GM12801 (cell line): ENCODE measurements around the gene TGFBR3.

Experiments
- TF ChIP-seq, protein P1 (sequence below): IDR thresholded peaks from one replicate; pipeline ENCODE4 v1.5.1; 2011; ENCODE audit warnings: control low read depth; ENCODE audit not compliant: insufficient read length; ENCODE audit errors: extremely low read depth

Gene TGFBR3

DNA sequence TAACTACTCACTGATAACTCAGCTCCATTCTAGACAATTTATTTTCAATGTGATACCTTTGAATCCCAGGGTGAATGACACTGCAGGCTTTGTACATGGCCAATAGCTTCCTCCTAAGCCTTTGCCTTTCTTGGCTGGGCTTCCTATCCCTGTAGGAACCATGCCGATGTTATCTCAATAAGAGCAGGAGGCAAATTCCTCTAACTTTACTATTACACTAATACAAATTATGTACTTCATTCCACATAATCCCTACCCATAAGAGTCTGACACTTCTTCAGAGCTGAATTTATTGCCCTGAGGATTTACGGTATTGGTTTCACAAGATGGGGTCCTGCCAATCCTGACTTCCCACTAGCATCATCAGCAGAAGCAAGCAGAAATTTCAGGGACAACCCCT is 14.0 kb downstream of the TGFBR3 start:
- TF ChIP-seq, protein P1, sequence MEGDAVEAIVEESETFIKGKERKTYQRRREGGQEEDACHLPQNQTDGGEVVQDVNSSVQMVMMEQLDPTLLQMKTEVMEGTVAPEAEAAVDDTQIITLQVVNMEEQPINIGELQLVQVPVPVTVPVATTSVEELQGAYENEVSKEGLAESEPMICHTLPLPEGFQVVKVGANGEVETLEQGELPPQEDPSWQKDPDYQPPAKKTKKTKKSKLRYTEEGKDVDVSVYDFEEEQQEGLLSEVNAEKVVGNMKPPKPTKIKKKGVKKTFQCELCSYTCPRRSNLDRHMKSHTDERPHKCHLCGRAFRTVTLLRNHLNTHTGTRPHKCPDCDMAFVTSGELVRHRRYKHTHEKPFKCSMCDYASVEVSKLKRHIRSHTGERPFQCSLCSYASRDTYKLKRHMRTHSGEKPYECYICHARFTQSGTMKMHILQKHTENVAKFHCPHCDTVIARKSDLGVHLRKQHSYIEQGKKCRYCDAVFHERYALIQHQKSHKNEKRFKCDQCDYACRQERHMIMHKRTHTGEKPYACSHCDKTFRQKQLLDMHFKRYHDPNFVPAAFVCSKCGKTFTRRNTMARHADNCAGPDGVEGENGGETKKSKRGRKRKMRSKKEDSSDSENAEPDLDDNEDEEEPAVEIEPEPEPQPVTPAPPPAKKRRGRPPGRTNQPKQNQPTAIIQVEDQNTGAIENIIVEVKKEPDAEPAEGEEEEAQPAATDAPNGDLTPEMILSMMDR, result no peak

DNA sequence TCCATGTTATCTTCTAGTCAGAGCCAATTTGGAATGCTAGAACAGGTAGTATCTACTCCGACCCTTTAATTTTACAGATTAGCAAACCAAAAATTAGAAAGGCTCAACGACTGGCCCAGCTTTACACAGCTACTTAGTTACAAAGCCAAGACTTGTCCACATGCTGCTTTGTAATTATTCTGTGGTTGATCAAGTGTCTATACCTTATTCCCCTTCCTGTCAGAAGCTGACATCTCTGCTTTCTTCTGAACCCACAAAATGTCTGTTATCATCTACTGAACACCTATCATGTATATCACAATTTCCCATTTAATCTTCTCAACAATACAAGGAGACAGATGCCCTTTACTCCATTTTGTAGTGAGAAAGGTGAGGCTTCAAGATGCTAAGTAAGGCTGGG is 15.6 kb downstream of the TGFBR3 start:
- TF ChIP-seq, protein P1, result no peak

DNA sequence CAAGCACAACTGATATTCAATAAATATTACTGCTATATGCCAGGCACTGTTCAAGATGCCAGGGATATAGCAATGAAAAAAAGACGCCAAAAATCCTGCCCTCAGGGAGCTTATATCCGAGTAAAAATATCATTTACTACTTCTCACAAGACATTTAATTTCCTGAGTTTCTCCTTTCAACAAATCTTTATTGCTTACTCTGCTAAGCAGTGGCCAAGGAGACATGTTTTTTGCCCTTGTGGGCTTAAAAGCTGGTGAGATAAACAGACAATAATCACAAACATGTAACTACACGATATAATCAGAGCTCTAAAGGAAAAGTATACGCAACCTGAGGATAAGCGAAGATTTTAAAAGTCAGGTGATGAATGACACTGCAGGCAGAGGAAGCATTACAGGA is 19.5 kb downstream of the TGFBR3 start:
- TF ChIP-seq, protein P1, result no peak

DNA sequence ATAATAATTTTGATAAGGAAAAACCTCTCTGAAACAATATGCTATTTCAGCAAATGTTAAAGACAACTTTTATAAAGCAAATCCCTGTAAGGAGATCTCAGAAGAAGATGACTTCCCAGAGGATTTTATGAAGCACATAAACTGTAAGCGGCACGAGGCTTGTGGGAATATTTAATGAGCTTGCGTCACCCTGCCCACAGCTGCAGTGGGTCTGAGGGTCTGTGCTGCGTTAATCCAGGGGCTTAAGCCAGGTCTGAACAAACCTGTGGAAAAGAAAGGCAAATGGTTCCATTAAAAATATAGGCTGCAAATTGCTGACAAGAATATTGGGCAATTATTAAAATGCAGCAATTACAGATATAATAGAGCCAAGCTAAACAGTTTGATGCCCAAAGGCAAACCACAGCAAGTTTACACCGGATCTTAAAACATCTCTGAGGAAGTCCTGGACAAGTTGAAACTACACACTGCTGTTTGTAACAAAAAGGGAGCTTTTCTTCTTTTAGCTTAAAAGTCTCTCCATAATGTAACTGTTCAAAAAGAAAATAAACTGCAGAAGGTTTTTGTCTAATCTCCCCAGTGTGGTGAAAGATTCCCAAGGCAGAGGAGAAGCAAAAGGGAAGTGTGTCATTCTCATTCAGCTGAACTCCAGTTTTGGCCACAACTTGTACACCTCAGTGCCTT is 21.8 kb downstream of the TGFBR3 start:
- TF ChIP-seq, protein P1, result no peak

DNA sequence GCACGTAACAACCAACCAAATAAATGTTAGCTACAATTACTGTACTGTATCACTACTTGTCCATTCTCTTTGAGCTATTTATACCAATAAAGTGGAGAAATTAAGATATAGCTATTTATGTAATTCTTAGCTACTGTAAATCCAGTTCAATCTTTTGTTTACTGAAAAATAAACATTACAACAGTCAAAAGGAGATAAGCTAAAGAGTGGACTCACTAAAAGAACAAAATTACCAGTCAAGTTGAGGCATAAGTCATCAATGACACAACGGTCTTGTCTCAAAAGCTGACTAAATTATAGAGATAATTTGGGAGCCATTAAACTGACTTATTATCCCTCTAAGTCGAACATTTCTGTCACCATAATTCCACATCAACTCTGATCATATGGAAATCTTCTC is 22.5 kb downstream of the TGFBR3 start:
- TF ChIP-seq, protein P1, result no peak

DNA sequence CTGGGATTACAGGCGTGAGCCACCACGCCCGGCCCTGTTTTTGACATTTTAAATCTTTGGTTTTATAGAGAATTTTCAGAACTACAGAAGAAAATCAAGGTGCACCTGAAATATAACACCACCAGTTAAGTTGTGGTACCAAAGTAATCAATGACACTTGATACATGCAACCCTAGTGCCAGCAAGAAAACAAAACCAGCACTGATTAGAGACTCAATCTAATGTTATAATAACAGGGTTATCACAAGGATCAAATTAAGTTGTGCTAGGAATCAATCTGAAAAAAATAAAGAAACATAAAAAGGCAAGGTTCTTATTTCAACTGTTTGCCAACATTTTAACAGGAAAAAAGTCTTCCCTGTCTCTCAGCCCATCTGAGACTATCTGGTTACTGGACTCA is 23.8 kb downstream of the TGFBR3 start:
- TF ChIP-seq, protein P1, result no peak

DNA sequence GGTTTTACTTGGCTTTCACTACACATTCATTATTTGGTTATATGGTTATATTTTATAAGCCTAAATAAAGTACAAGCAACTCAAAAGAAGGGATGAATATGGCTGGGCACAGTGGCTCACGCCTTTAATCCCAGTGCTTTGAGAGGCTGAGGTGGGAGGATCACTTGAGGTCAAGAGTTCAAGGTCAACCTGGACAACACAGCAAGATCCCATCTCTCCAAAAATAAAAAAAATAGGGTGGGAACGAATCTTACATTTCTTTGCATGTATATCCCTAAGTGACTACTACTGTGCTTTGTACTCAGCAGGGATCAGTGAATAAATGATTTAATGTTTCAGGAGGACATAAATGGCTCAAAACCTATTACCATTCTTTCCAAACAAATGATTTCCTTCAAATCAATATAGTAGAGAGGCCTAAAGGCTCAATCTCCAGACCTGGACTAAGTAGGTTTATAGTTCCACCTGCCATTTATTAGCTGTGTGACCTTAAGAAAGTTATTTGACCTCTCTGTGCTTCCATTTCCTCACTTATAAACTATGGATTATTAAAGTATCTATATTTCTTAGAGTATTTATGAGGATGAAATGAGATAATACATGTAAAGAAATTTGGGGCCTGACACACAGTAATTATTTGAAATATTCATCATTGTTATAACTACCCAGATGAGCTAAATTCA is 28.3 kb downstream of the TGFBR3 start:
- TF ChIP-seq, protein P1, result no peak
